ENCODE data around the gene WNT10A. TPM values are rescaled to one million over a fixed set of nuclear protein-coding genes. Genes with fewer than 3 reads are reported as not detected.

The WNT10A gene
- total RNA-seq, 1 donor from 2014 or later = 2.5 TPM

GRCh38 chr2:218856167-218856895, 24.3 kb upstream of the WNT10A start:
- no peaks in the 10 kb centered on the region for H3K36me3 ChIP-seq (ENCODE audit: insufficient read depth, low read length)
- H3K4me1 Mint-ChIP-seq (ENCODE audit: low read depth, unreplicated experiment) = peaks cover 31% of the 10 kb centered on the region
- H3K9ac ChIP-seq (ENCODE audit: low read length) = no peak overlapping the region
- no peak for TF ChIP-seq EZH2 (IDR thresholded peaks at IDR 0.05; ENCODE audit: insufficient read depth, low read length)
- TF ChIP-seq, protein P1, sequence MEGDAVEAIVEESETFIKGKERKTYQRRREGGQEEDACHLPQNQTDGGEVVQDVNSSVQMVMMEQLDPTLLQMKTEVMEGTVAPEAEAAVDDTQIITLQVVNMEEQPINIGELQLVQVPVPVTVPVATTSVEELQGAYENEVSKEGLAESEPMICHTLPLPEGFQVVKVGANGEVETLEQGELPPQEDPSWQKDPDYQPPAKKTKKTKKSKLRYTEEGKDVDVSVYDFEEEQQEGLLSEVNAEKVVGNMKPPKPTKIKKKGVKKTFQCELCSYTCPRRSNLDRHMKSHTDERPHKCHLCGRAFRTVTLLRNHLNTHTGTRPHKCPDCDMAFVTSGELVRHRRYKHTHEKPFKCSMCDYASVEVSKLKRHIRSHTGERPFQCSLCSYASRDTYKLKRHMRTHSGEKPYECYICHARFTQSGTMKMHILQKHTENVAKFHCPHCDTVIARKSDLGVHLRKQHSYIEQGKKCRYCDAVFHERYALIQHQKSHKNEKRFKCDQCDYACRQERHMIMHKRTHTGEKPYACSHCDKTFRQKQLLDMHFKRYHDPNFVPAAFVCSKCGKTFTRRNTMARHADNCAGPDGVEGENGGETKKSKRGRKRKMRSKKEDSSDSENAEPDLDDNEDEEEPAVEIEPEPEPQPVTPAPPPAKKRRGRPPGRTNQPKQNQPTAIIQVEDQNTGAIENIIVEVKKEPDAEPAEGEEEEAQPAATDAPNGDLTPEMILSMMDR (IDR thresholded peaks at IDR 0.05; ENCODE audit: insufficient read depth, low read depth, low read length) = no peak
- peaks cover 5% of the 10 kb centered on the region for H3K4me1 ChIP-seq (ENCODE audit: insufficient read depth, low read length)
- H3K79me2 ChIP-seq (ENCODE audit: insufficient read depth, low read length) = no peaks in the 10 kb centered on the region
- peaks cover 75% of the 10 kb centered on the region for H3K27me3 ChIP-seq (ENCODE audit: insufficient read depth, low read length)
- peaks cover 6% of the 10 kb centered on the region for H3K9me3 Mint-ChIP-seq (ENCODE audit: unreplicated experiment)
- H3K27me3 Mint-ChIP-seq (ENCODE audit: low read depth, unreplicated experiment) = peaks cover 76% of the 10 kb centered on the region
- no peak overlapping the region for H3K27ac ChIP-seq (ENCODE audit: low read depth, low read length)
- peaks cover 2% of the 10 kb centered on the region for H4K20me1 ChIP-seq (ENCODE audit: insufficient read depth, low read length)
- H3K36me3 Mint-ChIP-seq (ENCODE audit: low read depth, unreplicated experiment) = peaks cover 4% of the 10 kb centered on the region
- no peak for DNase-seq (ENCODE audit: low read depth)
- no peak overlapping the region for H3K27ac Mint-ChIP-seq (ENCODE audit: unreplicated experiment)
- H2AFZ ChIP-seq (ENCODE audit: low read depth, low read length) = no peak overlapping the region
- H3K4me3 Mint-ChIP-seq (ENCODE audit: unreplicated experiment) = no peak overlapping the region
- no peak overlapping the region for H3K4me3 ChIP-seq (ENCODE audit: insufficient read depth, low read depth, low read length)
- H3K9me3 ChIP-seq (ENCODE audit: insufficient read depth, low read depth, low read length) = no peaks in the 10 kb centered on the region
- FAIRE-seq = no peak
- no peak overlapping the region for H3K4me2 ChIP-seq (ENCODE audit: low read length)

GRCh38 chr2:218856896-218857243, 23.8 kb upstream of the WNT10A start:
- H3K79me2 ChIP-seq (ENCODE audit: insufficient read depth, low read length) = no peaks in the 10 kb centered on the region
- FAIRE-seq = no peak
- Mint-ChIP-seq H3K27ac (ENCODE audit: unreplicated experiment) (no peak overlapping the region), H3K4me1 (ENCODE audit: low read depth, unreplicated experiment) (peaks cover 31% of the 10 kb centered on the region), H3K9me3 (ENCODE audit: unreplicated experiment) (peaks cover 6% of the 10 kb centered on the region), H3K27me3 (ENCODE audit: low read depth, unreplicated experiment) (peaks cover 81% of the 10 kb centered on the region), H3K36me3 (ENCODE audit: low read depth, unreplicated experiment) (peaks cover 4% of the 10 kb centered on the region), H3K4me3 (ENCODE audit: unreplicated experiment) (no peak overlapping the region)
- no peak overlapping the region for H3K4me3 ChIP-seq (ENCODE audit: insufficient read depth, low read depth, low read length)
- no peaks in the 10 kb centered on the region for H3K9me3 ChIP-seq (ENCODE audit: insufficient read depth, low read depth, low read length)
- peaks cover 7% of the 10 kb centered on the region for H4K20me1 ChIP-seq (ENCODE audit: insufficient read depth, low read length)
- no peak for DNase-seq (ENCODE audit: low read depth)
- no peak overlapping the region for H3K9ac ChIP-seq (ENCODE audit: low read length)
- H2AFZ ChIP-seq (ENCODE audit: low read depth, low read length) = no peak overlapping the region
- TF ChIP-seq, protein P1 (IDR thresholded peaks at IDR 0.05; ENCODE audit: insufficient read depth, low read depth, low read length) = no peak
- TF ChIP-seq EZH2 (IDR thresholded peaks at IDR 0.05; ENCODE audit: insufficient read depth, low read length) = no peak
- no peak overlapping the region for H3K4me2 ChIP-seq (ENCODE audit: low read length)
- peaks cover 79% of the 10 kb centered on the region for H3K27me3 ChIP-seq (ENCODE audit: insufficient read depth, low read length)
- peaks cover 5% of the 10 kb centered on the region for H3K4me1 ChIP-seq (ENCODE audit: insufficient read depth, low read length)
- no peaks in the 10 kb centered on the region for H3K36me3 ChIP-seq (ENCODE audit: insufficient read depth, low read length)
- no peak overlapping the region for H3K27ac ChIP-seq (ENCODE audit: low read depth, low read length)
